EH (cell line): Measurements from ENCODE around the gene EPHX1.

Source experiments
- DNase-seq: peaks from one replicate; pipeline ENCODE4 v3.0.0-alpha.2; 2015; ENCODE audit warnings: low read depth

Gene EPHX1

DNA sequence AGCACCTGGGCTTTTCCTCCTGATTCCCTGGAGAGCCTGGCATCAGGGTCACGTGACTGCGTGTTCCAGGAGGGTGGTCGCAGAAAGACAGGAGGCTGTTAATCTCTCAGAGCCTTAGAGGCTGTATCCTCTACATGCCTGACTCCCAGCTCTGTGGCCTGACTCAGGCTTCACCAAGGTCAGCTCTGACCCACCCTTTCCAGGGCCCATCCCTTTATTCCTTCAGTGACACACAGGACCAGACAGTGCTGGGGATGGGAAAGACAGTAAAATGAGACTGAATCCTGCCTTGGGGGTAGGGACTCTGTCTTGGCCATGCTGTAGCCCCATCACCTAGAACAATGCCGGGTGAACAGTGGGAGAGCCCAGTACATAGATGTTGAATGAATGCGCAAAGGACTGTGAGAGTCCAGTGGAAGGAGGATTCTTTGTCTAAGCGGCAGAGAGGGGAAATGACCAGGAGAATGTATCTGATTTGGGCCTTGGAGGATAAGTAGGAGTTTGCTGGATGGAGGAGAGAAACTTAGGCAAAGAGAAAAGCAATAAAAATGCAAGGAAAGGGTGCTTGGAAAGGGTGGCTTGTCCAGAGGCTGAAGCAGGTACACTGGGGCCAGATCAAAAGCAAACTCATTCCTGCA lies 33.0 kb downstream of the EPHX1 start:
- no peak for DNase-seq

DNA sequence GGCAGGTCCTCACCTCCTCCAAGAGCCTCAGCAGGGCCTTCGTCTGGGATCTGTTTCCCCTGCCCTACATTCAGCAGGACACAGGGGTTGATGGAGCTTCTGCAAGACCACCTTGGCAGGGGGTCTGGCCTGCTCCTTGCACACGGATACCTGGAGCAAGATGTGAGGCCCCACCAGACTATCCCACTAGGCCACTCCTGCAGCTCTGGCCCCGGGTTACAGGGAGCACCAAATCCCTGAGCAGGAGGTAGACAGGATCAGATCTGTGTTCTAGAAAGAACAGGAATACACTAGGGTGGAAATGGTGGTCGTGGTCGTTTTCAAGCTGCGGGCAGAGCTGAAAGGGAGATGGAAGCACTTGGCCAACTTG lies 33.5 kb downstream of the EPHX1 start:
- no peak for DNase-seq

DNA sequence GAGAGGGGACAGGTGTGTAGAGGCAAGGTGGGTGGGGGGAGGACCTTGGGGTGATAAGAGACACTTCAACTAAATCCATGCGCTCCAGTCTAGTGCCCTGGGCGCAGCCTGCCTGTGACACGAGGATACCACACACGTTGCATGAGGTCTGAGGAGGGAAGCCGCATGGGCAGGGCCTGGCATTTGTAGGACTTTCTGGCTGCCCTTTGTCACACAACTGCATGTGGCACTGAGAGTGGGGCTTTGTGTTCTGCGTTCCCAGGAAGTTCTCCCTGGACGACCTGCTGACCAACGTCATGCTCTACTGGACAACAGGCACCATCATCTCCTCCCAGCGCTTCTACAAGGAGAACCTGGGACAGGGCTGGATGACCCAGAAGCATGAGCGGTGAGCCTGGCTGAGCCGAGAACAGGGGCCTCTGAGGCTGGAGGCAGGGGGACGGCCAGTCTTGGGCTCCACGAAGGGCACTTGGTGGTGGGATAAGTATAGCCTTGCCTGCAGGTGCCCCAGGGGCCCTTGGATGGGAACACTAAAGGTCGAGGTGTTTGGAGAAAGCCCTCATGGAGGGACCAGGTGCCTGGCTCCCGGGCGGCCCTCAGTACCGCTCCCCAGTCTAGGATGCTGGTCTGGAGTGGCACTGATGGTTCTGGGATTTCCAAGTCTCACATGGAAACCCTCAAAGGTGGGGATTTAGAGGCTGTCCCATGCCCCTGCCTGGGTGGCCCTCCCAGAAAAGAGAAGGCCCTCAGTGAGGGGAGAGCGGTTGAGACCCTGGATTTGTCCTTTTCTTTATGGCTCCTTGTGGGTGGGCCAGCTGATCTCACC lies 34.5 kb downstream of the EPHX1 start:
- no peak for DNase-seq

DNA sequence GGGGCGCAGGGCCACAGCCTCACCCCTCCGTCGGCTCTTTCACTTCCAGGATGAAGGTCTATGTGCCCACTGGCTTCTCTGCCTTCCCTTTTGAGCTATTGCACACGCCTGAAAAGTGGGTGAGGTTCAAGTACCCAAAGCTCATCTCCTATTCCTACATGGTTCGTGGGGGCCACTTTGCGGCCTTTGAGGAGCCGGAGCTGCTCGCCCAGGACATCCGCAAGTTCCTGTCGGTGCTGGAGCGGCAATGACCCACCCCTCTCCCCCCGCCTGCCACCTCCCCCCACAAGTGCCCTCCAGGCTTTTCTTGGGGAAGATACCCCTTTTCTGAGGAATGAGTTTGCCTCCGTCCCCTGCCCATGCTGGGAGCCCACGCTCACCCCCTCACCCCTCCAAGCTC lies 35.2 kb downstream of the EPHX1 start:
- no peak for DNase-seq

DNA sequence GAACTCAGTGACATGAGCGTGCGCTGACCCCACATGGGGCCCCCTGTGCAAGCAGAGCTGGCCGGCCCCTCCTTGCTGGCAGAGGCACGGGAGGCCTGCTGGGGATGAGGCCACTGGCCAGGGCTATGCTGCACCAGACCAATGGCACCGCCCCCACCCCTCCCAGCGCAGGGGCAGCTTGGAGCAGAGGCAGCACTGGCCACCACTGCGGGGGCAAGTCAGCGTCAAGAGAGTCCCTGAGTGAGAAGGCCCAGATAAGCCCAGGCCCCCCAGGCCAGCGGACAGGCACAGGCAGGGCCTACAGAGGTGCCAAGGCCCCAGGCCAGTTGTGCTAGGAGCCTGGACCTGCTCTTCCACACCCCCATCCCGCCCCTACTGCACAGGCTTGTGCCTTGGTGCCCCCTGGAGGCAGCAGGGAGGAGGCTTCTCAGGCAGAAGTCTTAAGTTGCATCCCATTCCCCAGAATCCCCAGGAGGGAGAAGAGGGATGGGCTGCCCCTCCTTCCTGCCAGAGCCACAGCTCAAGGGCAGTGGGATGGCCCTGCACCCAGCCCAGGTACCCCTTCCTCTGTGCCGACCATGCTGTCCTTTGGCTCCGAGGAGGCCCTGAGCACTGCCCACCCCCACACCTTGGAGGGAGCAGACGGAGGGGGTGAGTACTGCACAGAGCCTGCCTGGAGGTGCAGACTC lies 35.8 kb downstream of the EPHX1 start:
- peak; percentile 80 for DNase-seq

DNA sequence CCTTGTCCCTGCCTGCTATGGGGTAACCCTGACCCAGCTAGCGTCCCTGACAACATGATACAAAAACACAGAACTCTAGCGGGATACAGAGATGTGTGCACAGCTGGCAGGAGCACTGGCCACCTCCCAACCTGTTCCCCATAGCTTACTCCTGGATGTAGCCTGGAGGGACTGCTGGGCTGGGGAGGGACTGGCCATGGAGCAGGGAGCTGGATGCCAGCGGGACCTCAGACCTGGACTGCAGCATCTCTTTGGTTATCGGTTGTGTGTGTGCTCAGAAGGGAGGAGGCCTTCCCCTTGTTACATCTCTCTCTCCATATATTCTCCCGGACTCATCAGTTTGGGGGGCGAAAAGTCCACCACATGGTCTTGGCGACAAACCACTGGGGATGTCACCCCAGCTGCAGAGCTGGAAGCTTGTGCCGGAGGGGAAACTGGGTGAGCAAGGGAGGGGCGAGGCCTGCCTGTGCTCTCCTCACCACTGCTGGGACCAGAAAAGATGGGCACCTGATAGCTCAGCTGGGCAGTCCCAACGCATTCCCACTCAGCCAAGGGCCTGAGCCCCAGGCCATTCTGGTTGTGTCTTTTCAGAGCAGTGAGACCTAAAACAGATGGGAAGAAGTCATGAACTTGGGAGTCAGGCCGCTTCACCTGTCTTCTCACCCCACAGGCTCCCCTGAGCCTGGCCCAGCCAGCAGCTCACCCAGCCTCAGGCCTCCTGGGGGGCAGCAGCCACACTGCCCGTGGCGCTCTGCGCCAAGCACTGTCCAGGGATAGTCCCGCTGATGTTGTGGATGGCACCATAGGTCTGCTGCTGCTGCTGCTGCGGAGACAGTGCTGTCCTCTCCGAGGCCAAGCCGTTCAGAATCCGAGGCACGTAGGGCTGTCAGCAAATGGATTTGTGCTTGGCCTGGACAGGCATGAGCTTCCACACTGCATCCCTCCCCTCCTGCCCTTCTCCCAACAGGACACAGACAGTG lies 36.7 kb downstream of the EPHX1 start:
- no peak for DNase-seq

DNA sequence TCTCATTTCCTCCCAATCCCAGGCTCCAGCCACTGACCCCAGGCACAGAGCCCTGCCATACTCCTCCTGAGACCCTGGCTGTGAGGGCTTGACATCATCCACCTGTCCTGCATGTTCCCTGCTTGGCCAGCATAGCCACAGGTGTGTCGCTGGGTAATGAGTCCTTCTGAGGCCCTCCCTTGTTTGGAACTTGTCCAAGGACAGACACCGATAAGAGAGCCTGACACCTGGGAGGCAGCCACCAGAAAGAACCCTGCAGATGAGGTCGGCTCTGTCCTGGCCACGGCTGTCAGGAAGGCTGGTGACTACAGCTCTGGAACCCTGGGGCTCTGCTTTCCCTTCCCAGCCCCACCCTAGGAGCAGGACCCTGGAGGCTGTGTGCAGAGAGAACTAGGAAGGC lies 37.7 kb downstream of the EPHX1 start:
- no peak for DNase-seq

DNA sequence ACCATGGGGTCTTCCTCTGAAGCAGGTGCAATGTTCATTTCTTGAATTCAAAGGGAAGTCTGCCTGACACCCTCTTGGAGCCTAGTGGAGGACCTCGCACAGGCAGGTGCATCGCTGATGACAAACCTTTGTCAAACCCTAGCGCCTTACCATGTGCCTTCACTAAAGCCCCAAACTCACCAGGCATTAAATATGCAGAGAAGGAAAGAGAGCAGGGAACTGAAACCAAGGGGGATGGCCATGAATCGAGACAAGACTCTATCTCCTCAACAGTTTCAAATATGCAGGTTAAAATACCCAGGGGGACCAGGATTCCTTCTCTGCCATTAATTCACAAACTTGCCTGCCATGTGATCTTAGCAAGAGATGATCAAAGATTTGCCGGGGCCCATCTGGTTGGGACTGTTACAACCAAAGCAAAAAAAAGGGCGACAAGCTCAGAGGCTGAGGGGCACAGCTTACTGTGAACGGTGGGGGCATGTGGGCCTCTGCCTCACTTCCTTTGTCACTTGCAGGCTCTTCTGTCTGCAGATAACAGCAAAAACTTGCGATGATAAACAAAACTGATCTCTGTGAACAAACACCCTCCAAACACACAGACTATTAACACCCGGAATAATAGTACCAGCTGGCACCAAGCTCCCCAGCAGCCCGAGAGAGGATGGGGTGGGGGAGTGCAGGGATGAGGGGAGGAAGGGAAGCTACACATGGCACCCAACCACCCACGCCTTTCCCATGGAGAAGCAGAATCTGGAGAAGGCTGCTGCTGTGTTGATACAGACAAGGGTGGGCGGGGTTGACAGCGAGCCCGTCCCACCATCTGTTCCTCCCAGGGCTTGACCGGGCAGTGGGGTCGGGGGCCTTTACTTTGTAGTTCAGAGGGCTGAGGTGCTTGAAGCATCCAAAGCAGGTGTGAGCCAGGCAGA lies 38.4 kb downstream of the EPHX1 start:
- peak; percentile 38 for DNase-seq

DNA sequence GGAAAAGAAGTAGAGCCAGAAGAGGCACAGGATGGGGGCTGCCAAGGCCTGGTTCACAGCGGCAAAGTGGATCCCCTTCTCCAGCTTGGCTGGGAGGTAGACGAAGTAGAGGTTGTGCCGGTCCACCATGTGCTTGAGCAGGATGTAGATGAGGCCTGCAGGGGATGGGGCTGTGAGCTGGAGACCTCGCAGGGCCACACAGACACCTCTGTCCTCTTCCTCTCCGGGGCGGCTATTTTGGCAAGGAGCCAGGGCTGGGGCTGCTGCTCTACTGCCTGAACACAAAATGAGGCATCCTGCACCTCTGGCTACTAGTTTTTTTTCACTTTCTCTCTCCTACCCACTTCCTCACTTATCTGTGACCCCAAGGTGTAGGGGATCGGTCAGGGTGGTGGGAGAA lies 40.0 kb downstream of the EPHX1 start:
- DNase-seq, result no peak

DNA sequence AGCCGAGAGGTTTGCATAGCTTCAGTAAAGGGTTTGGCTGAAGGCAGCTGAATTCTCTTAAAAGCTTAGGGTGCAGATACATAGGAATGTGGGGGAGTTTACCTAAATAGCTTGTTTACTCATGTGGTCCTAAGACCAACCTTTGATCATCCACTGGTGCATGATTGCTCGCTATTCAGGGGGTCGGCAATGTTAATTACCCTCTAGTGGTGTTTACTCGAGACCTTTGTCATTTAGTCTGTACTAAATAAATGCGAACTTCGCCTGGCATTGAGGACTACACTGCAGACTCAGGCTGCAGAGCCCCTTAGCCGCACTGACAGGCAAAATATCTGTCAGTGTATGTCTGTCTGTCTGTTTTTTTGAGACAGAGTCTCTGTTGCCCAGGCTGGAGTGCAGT lies 40.4 kb downstream of the EPHX1 start:
- DNase-seq, result no peak

DNA sequence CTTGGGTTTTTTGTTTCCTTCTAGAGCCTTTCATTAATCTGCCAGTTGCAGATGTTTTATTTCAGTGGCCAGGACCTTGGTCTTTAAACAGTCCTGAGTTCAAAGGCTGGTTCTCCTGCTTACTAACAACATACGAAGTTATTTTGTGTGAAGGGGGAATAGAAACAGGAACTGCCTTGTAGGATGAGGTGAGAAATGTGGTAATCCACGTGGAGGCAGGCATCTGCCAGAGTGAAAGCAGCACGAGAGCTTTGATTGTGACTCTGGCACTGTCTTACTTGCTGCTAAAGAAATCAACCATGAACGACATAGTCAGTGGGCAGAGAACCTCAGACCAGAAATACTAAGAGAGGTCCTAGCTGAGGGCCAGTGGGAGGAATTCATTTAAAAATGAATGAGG lies 41.9 kb downstream of the EPHX1 start:
- DNase-seq, result no peak

DNA sequence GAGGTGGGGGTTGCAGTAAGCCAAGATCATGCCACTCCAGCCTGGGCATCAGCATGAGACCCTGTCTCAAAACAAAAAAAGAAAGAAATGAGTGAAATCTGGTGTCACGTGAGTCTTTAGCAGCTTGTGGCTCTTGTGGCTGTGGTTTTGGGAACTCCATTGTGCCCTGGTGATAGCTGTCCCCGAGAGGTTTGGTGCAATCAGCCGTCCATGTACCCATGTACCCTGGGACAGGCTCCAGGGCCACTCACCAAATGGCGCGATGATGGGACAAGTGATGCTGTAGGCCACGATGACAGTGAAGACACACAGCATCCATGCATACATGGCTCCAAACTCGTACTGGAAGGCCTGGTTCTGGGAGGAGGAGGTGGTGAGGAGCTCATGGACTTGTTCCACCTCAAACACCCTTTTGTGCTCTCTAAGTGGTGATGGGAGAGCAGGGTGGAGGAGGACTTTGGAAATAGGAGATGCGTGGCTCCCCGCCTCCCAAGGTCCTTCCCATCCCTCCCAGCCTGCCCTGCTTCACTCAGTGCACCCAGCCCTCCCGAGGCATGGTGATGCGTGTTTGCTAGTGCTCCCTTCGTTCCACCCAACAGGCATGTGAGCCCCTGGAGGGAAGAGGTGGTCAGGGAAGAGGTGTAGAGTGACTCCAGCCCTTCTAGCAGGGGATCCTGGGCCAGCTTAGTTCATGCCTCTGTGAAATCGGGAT lies 42.6 kb downstream of the EPHX1 start:
- DNase-seq, result no peak

DNA sequence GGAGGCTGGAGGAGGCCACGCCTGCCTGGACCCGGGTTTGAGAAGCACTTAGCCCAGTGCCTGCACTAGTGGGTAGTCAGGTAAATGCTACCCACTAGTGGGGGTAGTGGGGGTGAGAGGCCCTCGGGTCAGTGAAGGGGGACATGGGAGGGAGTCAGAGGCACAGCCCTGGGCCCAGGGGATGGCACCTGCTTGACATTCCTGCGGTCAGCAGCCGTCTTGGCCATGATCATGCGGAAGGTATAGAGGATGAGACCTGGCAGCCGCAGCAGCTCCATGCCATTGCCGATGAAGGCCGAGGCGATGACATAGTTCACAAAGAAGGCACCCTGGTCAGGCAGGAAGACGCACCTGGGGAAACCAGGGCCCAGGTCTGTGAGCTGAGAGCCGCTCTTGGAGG lies 43.5 kb downstream of the EPHX1 start:
- DNase-seq, result no peak

DNA sequence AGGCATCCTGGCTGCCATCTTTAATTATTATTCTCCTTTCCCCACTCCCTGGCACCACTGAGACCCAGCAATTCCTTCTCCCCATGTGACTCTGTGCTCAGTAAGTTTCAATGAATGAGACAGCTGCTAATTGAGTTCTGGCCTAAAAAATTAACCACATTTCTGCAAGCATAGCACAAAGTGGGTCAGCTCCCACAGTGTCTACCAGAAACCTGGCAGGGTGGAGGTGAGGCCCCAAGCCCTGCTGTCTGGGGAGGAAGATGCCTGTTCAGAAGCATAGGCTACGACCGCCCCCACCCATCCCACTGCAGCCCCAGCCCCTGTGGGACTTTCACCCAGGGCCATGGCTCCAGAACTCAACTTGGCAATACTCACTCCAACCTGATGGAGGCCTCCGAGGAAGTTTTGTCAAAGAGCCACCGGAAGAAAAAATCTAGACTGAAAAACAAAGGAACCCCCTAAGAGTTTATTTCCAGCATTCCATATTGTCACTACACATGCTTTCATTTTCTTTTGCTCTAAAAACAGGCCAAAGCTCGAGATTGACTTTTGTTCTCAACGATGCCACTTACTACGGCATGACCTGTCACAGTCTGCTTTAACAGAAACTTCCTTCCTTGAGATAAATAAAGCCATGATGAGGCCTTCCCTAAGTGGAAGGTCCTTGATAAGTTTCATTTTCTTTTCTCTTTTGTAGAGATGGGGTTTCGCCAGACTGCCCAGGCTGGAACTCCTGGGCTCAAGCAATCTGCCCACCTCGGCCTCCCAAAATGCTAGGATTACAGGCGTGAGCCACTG lies 45.8 kb downstream of the EPHX1 start:
- no peak for DNase-seq

DNA sequence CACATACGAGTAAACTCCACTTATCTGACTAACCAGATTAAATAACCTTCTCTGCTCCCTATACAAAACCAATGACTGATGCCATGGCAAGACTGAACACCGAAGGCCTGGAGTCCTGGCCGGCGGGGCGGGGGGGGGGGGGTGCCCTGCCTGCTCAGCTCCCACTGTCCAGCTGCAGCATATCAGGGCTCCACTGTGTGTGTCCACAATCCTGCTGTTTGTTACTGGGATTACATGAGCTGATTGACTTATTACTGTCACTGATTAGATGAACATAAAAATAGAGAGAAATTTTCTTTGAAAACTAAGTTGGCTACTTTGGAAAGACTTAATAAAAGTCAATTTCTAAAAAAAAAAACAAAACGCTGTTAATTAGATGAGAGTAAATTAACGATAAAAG lies 47.3 kb downstream of the EPHX1 start:
- no peak for DNase-seq

DNA sequence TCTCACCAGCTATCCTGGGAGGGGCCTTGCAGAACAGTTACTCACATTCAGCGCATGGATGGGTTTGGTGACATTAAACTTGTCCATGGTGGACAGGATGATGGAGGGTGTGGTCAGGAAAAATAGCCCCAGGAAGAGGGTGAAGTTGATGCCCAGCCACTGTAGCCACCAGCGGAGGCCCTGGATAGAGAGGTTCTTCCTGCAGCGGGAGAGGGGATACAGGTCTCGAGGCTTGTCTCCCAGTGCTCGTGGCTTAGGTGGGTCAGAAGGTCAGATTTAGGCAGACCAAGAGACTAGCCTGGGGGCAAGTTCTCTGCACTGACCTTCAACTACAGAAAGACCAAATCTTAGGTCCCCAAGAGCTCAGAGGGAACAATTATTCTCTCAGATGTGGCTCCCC lies 49.2 kb downstream of the EPHX1 start:
- DNase-seq, result no peak

DNA sequence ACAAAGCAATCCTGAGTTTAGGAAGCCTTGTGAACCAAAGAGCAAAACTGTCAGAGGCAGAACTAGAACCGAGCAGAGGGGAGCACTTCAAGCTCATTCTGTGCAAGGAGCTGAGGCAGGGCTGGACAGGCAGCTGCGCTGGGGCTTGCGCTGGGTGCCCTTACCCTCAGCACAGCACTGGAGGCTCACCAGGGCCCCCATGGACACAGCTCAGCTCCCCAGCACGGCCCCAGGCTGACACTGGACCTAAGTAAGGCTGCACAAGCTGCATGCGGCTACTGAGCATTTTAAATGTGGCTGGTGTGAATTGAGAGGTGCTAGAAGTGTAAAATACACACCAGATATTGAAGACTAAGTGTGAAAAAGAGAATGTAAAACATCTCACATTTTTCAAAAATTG lies 50.2 kb downstream of the EPHX1 start:
- DNase-seq, result no peak

DNA sequence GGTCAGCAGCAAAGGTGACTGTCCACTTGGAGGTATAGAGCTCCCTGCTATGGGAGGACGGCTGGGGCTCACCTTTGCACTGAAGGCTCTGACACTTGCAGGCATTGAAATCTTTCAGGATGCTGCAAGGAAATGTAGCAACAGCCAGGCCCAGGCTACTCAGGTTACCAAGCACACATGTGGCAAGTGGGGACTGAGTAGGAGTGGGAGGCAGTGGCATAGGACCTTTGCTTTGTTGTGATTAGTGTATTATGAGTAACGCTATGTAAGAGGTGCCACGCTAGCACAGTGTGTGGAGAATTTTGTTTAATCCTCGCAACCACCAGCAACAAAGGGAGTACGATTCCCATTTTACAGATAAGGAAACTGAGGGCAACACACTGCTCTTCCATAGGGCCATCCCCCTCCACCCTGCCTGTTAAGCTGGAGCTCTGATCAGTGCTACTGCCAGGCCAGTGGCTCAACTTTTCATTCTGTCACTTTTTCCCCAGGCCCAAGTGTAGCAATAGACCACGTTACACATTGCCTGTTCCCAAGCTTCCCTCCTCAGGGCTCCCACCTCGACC lies 51.0 kb downstream of the EPHX1 start:
- no peak for DNase-seq
